ENCODE measurements around the gene PPP1R3G.

GRCh38 chr6:5121479-5121878 lies 36.3 kb downstream of the PPP1R3G start:
- TF ChIP-seq, protein P1, sequence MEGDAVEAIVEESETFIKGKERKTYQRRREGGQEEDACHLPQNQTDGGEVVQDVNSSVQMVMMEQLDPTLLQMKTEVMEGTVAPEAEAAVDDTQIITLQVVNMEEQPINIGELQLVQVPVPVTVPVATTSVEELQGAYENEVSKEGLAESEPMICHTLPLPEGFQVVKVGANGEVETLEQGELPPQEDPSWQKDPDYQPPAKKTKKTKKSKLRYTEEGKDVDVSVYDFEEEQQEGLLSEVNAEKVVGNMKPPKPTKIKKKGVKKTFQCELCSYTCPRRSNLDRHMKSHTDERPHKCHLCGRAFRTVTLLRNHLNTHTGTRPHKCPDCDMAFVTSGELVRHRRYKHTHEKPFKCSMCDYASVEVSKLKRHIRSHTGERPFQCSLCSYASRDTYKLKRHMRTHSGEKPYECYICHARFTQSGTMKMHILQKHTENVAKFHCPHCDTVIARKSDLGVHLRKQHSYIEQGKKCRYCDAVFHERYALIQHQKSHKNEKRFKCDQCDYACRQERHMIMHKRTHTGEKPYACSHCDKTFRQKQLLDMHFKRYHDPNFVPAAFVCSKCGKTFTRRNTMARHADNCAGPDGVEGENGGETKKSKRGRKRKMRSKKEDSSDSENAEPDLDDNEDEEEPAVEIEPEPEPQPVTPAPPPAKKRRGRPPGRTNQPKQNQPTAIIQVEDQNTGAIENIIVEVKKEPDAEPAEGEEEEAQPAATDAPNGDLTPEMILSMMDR (IDR thresholded peaks at IDR 0.05) = no peak
- TF ChIP-seq POLR2A (IDR thresholded peaks at IDR 0.05) = no peak

All from testis (tissue), 2 donors.